RWPE1 (cell line): ENCODE data around the gene SNCB.

Source experiments
- CTCF ChIA-PET: fragments of 350-600 bp; sonication (Branson Sonifier 250); formaldehyde crosslinking; extraction: SDS; loops from one replicate; lab custom pipeline; 2021; lab: Yijun Ruan, JAX
- POLR2A ChIA-PET: fragments of 400-600 bp; formaldehyde crosslinking; extraction: SDS; loops from one replicate; lab custom pipeline; 2020; ENCODE audit warnings: antibody characterized with exemption; ENCODE audit not compliant: low non-redundant PET; lab: Yijun Ruan, JAX
- DNase-seq: peaks from one replicate; pipeline ENCODE4 v3.0.0; 2012; ENCODE audit warnings: low spot score
- H3K27ac ChIP-seq: fragments of 450-650 bp; 2 replicates; pipeline ENCODE4 v1.5.1; 2017
- CTCF ChIP-seq: fragments of 450-650 bp; conservative IDR thresholded peaks from 2 replicates; pipeline ENCODE4 v1.5.1; 2017; ENCODE audit warnings: low read depth, mild to moderate bottlenecking

Gene SNCB

DNA sequence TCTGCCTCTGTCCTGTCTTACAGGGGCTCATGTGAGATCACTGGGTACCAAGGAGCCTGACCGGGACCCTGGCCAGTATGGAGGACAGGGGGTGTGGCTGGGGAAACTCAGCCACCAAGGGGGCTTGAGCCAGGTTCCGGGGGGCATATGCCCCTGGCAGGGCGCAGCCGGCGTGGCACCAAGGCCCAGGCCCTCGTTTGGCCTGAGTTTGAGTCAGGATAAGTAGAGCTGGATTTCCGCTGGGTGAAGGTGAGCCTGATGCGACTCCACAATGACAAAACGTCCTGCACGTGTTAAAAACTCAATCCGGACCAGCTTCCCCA, 16.3 kb upstream of the SNCB start:
- ChIA-PET POLR2A (interaction anchor here (1.2 kb wide), 2 partner anchors 14 to 25 kb away, joined by 3 read pairs; no protein-coding TSS in a partner anchor), CTCF (interaction anchor here (0.6 to 6.3 kb wide), 7 partner anchors 13 to 1444 kb away, joined by 3 to 31 read pairs (median 3); no protein-coding TSS in a partner anchor)
- DNase-seq: no peak
- H3K27ac ChIP-seq: peak overlapping the region; percentile 72
- no peak for TF ChIP-seq CTCF

DNA sequence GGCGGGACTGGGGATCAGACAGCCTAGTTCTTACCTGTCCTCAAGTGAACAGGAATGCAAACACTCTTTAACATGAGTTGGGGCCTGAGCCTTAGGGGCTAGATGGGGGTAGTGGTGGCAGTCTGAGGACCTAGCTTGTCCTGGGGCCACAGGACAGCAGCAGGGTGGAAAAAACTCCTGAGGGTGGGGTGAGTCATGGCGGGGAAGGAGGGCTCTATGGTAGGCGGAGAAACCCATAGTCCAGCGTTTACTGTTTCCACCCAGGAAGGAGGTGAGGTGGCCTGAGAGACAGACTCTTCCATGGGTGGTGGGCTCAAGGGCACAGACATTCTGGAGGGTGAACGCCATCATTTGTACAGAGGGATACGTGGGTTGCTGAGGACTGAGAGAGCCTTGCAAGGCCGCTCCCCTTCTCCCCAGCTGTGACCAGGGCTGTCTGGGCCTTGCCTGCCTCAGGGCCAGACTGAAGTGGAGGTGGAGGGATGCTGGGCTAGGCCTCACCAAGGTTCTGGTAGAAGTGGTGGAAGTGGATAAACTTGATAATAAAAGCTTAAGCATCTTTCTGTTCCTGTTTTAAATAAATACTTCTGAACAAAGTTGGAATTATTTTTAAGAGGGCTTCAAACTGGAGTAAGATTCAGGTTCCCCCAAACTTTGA, 15.8 kb upstream of the SNCB start:
- ChIA-PET POLR2A (interaction anchor here (1.2 kb wide), 2 partner anchors 14 to 24 kb away, joined by 3 read pairs; no protein-coding TSS in a partner anchor), CTCF (interaction anchor here (0.6 to 6.3 kb wide), 6 partner anchors 12 to 1443 kb away, joined by 3 to 31 read pairs (median 3); no protein-coding TSS in a partner anchor)
- H3K27ac ChIP-seq: peak overlapping the region; percentile 72
- no peak for DNase-seq
- TF ChIP-seq CTCF: no peak

GRCh38 chr5:176644878-176645670, 14.7 kb upstream of the SNCB start:
- H3K27ac ChIP-seq: no peak overlapping the region
- no peak for DNase-seq
- ChIA-PET CTCF (no interaction called here), POLR2A (no interaction called here)
- no peak for TF ChIP-seq CTCF

GRCh38 chr5:176644294-176644693, 14.0 kb upstream of the SNCB start:
- ChIA-PET POLR2A (no interaction called here), CTCF (interaction anchor here (0.6 to 0.7 kb wide), 2 partner anchors 60 to 89 kb away, joined by 3 read pairs; no protein-coding TSS in a partner anchor)
- DNase-seq: no peak
- no peak overlapping the region for H3K27ac ChIP-seq
- TF ChIP-seq CTCF: no peak

GRCh38 chr5:176643491-176644219, 13.3 kb upstream of the SNCB start:
- POLR2A ChIA-PET: no interaction called here
- TF ChIP-seq CTCF: no peak
- CTCF ChIA-PET: interaction anchor here (0.6 to 0.7 kb wide), 2 partner anchors 59 to 89 kb away, joined by 3 read pairs; no protein-coding TSS in a partner anchor
- H3K27ac ChIP-seq: no peak overlapping the region
- DNase-seq: no peak
